ENCODE data around the gene MDP1.
A peak's percentile ranks its signal among the peaks of the same experiment; 100 is the strongest.
"Not testable (repeated sequence)": the region's sequence is repeated elsewhere in the genome, so short reads cannot be mapped to it uniquely, and the experiment has no call there.

The MDP1 gene

DNA sequence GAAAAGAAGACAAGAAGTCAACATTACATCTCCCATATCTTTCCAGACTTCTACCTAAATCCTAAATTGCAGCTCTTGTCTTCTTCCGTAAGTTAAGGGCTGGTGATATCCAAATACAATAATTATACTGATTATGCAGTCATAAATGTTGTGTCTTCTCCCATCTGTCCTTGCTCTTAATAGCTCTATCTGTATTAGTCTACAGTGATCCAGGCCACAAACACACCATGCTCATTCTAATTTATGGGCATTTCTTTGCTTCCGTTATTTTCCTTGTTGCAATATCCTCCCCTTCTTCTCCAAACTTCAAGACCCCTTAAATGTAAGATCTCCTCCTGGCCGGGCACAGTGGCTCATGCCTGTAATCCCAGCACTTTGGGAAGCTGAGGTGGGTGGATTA is 3.7 kb upstream of the MDP1 start:
- no peak overlapping the region for H3K27ac ChIP-seq
- TF ChIP-seq, protein P1, sequence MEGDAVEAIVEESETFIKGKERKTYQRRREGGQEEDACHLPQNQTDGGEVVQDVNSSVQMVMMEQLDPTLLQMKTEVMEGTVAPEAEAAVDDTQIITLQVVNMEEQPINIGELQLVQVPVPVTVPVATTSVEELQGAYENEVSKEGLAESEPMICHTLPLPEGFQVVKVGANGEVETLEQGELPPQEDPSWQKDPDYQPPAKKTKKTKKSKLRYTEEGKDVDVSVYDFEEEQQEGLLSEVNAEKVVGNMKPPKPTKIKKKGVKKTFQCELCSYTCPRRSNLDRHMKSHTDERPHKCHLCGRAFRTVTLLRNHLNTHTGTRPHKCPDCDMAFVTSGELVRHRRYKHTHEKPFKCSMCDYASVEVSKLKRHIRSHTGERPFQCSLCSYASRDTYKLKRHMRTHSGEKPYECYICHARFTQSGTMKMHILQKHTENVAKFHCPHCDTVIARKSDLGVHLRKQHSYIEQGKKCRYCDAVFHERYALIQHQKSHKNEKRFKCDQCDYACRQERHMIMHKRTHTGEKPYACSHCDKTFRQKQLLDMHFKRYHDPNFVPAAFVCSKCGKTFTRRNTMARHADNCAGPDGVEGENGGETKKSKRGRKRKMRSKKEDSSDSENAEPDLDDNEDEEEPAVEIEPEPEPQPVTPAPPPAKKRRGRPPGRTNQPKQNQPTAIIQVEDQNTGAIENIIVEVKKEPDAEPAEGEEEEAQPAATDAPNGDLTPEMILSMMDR (conservative IDR thresholded peaks at IDR 0.05; ENCODE audit: low read depth): no peak
- DNase-seq (ENCODE audit: low spot score): no peak
- CTCF ChIA-PET: no interaction called here
- POLR2A ChIA-PET (ENCODE audit: low non-redundant PET): interaction anchor here (0.6 kb wide), 1 partner anchor 9 kb away, joined by 3 read pairs; no protein-coding TSS in a partner anchor

DNA sequence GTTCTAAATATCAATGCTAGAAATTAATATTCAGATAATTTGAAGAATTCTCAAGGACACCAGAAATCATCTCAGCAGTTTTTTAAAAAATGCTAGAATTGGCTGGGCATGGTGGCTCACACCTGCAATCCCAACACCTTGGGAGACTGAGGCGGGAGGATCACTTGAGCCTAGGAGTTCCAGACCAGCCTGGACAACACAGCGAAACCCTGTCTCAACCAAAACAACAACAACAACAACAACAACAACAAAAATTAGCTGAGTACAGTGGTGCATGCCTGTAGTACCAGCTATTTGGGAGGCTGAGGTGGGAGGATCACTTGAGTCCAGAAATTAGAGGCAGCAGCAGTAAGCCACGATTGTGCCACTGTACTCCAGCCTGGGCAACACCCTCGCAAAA is 3.2 kb upstream of the MDP1 start:
- ChIA-PET CTCF (no interaction called here), POLR2A (ENCODE audit: low non-redundant PET) (no interaction called here)
- no peak for DNase-seq (ENCODE audit: low spot score)
- peak overlapping the region; percentile 32; the same call in 1 of the 2 replicates for H3K27ac ChIP-seq
- TF ChIP-seq, protein P1 (conservative IDR thresholded peaks at IDR 0.05; ENCODE audit: low read depth): no peak

DNA sequence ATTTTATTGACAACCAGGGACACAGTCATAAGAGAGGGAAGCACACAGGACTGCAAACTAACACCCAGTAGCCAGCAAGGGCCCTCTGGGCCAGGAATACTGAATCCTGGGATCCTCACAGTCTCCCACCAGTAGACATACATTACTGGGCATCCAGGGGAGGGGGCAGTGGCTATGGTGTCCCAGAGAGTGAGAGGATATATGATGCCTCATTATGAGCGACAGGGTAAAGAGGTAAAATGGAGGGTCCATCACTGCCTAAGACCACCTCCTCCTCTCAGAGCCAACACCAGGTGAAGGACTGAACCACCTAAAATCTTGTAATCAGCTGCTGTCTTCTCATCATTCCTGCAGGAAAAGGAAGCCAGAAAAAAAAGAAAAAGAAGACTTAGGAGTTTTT is 1.0 kb upstream of the MDP1 start:
- peak overlapping the region; percentile 45 for H3K27ac ChIP-seq
- POLR2A ChIA-PET (ENCODE audit: low non-redundant PET); DNase-seq (ENCODE audit: low spot score): not testable (repeated sequence)
- CTCF ChIA-PET: interaction anchor here (0.6 to 1.2 kb wide), 3 partner anchors 9 to 47 kb away, joined by 3 to 4 read pairs (median 3); partner anchors contain the start of gene GMPR2

GRCh38 chr14:24216345-24216699 is 456 bp upstream of the MDP1 start:
- no peak for DNase-seq (ENCODE audit: low spot score)
- ChIA-PET CTCF (interaction anchor here (0.6 to 1.2 kb wide), 3 partner anchors 9 to 28 kb away, joined by 3 to 4 read pairs (median 3); partner anchors contain the start of genes GMPR2 and IPO4), POLR2A (ENCODE audit: low non-redundant PET) (no interaction called here)
- H3K27ac ChIP-seq: peak overlapping the region; percentile 94
- TF ChIP-seq, protein P1 (conservative IDR thresholded peaks at IDR 0.05; ENCODE audit: low read depth): no peak

DNA sequence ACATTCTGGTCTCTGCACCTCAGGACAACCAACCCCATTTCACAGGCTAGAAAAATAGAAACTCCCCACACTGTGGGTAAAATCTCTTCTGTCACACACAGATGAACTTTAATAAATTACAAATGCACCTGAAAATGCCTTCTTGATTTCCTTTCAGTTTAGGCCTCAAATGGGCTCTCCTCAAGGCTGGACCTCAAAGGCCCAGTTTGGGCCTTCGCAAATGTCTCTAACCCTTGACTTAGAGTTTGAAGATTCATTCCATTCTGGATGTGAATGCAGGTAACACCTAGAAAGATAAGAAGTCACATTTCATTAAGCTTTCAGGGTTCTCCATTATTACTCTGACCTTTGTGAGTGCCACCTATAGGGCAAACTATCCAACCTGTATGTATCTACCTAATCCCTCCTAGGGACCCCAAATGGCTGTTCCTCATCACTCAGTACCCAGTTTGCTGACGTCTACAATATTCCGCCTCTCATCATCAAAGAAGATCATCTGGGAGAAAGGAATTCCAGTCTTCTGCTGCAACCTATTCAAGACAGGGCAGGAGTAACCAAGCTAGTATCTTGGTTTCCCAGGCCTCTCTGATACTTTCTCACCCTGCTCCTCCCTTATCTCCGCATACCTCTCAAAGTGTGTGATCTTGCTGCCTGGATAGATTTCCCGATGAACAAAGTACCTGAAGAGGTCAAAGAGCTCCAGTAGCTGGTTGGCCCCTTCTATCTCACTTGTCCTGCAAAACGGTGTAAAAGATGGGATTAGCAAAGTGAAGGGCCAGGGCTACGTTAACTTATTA is 1.8 kb downstream of the MDP1 start:
- CTCF ChIA-PET: interaction anchor here (0.5 to 0.6 kb wide), 2 partner anchors 10 to 53 kb away, joined by 3 to 8 read pairs; partner anchors contain the start of gene IRF9
- H3K27ac ChIP-seq: peak overlapping the region; percentile 96
- TF ChIP-seq, protein P1 (conservative IDR thresholded peaks at IDR 0.05; ENCODE audit: low read depth): no peak
- POLR2A ChIA-PET (ENCODE audit: low non-redundant PET): interaction anchor here (1.1 kb wide), 1 partner anchor 28 kb away, joined by 4 read pairs; no protein-coding TSS in a partner anchor
- DNase-seq (ENCODE audit: low spot score): no peak

GRCh38 chr14:24212924-24213865 is 2.7 kb downstream of the MDP1 start, which contains the start of gene CHMP4A:
Gene CHMP4A (minus strand): TSS chr14:24213488. CDS start chr14:24213439, 49 bp downstream.
- DNase-seq (ENCODE audit: low spot score): peak; percentile 97
- peak within 1 kb of the TSS; percentile 96 for H3K27ac ChIP-seq
- TF ChIP-seq, protein P1 (conservative IDR thresholded peaks at IDR 0.05; ENCODE audit: low read depth): no peak
- ChIA-PET CTCF (interaction anchor here (1.4 kb wide), 1 partner anchor 18 kb away, joined by 4 read pairs; the partner anchor contains the start of gene TM9SF1), POLR2A (ENCODE audit: low non-redundant PET) (no interaction called here)

Data from RWPE1 (cell line).